Activated CD4-positive, alpha-beta memory T cell treated with anti-CD3 and anti-CD28 coated beads for 36 hours (primary cell): ENCODE measurements around the gene SCLY. TPM values are rescaled to one million over a fixed set of nuclear protein-coding genes. Genes with fewer than 3 reads are reported as not detected.

Experiments
- CTCF ChIA-PET: fragments of 350-600 bp; sonication (Branson Sonifier 250); formaldehyde crosslinking; loops from one replicate; lab custom pipeline; 2021; ENCODE audit warnings: antibody characterized with exemption, inconsistent platforms; lab: Charles Lee
- POLR2A ChIA-PET: fragments of 350-600 bp; sonication (Branson Sonifier 250); formaldehyde crosslinking; loops from one replicate; lab custom pipeline; 2021; ENCODE audit warnings: antibody characterized with exemption; lab: Charles Lee
- DNase-seq: peaks from one replicate; pipeline ENCODE4 v3.0.0-alpha.2; 2020
- H3K27ac Mint-ChIP-seq: one replicate; pipeline ENCODE4 v1.8.0; 2021; ENCODE audit warnings: mixed read lengths
- H3K27me3 Mint-ChIP-seq: one replicate; pipeline ENCODE4 v1.8.0; 2021; ENCODE audit warnings: mixed read lengths
- H3K36me3 Mint-ChIP-seq: one replicate; pipeline ENCODE4 v1.8.0; 2021; ENCODE audit warnings: mixed read lengths
- H3K4me1 Mint-ChIP-seq: one replicate; pipeline ENCODE4 v1.8.0; 2021; ENCODE audit warnings: low read depth, mixed read lengths
- H3K4me3 Mint-ChIP-seq: one replicate; pipeline ENCODE4 v1.8.0; 2021; ENCODE audit warnings: mild to moderate bottlenecking, mixed read lengths
- H3K9me3 Mint-ChIP-seq: one replicate; pipeline ENCODE4 v1.8.0; 2021; ENCODE audit warnings: mixed read lengths
- intact Hi-C: fragments of 100-400 bp; cut with micrococcal nuclease; formaldehyde crosslinking; loops from one replicate; pipeline ENCODE4 v1.15.1; 2023
- total RNA-seq, 2 experiments: library from RNA; stranded (reverse); gene quantifications; one replicate each; pipeline ENCODE4 v1.2.3, GENCODE V29; 2021

The SCLY gene
- total RNA-seq, 2 experiments from 2014 or later: 47.9 to 51.8 TPM

DNA sequence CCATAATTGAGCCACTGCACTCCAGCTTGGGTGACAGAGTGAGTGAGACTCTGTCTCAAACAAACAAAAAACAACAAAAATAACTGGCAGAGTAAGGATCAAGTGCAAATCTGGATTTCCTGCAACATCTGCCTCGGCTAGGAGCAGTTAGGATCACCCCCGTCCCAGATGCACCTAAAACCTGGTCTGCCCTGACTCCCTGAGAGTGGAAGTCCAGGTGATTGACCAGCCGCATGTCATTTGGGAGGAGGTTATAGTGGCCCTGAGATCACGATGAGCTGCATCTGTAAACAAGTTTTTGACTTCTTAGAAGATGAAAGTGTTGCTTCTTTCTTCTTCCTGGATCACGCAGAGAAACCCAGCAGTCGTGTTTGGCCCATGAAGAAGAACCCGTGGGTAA lies 34.3 kb downstream of the SCLY start:
- peak; percentile 7 for DNase-seq
- ChIA-PET POLR2A (no interaction called here), CTCF (no interaction called here)
- Mint-ChIP-seq H3K27me3 (no peaks in the 10 kb centered on the region), H3K36me3 (peaks cover 26% of the 10 kb centered on the region), H3K4me3 (no peak overlapping the region), H3K4me1 (no peaks in the 10 kb centered on the region), H3K27ac (no peak overlapping the region), H3K9me3 (no peaks in the 10 kb centered on the region)
- intact Hi-C loops: no loop called here

DNA sequence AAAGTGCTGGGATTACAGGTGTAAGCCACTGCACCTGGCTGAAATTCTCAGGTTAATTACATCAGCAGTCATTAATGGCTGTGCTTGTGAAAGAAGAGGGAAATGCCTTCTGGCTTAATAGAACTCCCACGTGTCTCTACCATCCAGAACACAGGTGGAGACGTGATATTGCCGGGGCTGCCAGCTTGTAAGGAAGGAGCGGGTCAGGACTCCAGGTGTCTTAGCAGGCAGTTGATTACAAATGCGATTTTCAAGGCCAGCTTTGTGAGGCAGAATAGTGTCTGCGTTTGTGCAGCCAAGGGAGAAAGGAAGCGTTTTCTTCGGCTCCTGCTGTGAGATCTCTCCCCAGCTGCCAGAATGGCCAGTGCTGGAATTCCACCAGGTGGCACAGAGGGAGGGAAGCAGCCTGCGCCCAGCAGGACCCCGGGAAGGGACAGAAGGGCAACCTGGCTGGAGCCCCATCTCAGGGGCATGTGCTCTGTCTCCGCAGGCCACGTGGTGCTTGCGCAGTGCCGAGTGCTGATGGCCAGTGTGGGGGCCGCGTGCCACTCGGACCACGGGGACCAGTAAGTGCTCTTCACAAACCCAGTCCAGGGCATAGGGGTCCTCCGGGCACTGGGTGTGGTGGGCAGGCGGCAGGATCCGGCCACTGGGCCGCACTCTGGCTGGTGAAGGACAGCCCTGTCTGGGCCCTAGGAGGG lies 35.7 kb downstream of the SCLY start:
- Mint-ChIP-seq H3K4me3 (no peak overlapping the region), H3K27ac (no peak overlapping the region), H3K36me3 (peaks cover 21% of the 10 kb centered on the region), H3K4me1 (no peaks in the 10 kb centered on the region), H3K27me3 (no peaks in the 10 kb centered on the region), H3K9me3 (no peaks in the 10 kb centered on the region)
- intact Hi-C loops: no loop called here
- peak; percentile 6 for DNase-seq
- POLR2A ChIA-PET: no interaction called here
- CTCF ChIA-PET: interaction anchor here (0.6 kb wide), 1 partner anchor 217 kb away, joined by 3 read pairs; no protein-coding TSS in a partner anchor

DNA sequence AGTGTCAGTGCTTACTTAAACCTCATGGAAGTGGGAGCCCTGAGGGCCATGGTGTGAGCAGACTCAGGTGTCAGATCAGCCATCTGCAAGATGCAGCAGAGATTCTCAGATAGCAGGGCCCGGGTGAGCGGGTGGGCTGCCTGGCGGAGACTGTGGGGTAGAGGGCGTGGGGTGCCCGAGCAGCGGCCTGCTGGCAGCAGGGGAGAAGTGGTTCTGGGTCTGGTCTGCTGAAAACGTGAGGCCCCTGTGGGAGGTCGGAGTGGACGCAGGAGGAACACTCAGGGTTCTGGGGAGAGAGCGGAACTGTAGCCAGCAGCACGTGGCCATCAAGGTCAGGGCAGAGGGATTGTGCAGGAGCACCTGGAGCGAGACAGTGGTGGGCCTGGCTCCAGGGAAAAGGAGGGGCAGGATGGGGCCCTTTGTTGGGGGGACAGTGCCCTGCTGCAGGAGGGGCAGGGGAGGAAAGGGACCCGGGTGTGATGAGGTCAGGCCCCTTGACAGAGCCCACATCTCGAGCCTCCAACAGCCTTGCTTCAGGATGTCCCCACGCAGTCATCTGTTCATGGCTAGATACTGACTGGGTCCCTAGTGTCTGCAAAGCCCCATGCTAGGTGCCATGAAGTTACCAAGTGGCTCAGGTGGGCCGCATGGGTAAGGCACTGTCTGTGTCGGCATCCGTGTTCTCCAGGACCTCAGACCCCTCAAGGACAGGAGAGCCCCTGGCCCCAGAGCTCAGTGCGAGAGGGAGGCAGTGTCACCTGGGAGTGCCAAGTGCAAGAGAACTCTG lies 36.6 kb downstream of the SCLY start:
- DNase-seq: peak; percentile 5
- Mint-ChIP-seq H3K4me3 (no peak overlapping the region), H3K36me3 (peaks cover 19% of the 10 kb centered on the region), H3K27me3 (no peaks in the 10 kb centered on the region), H3K4me1 (no peaks in the 10 kb centered on the region), H3K9me3 (no peaks in the 10 kb centered on the region), H3K27ac (no peak overlapping the region)
- intact Hi-C loops: no loop called here
- ChIA-PET POLR2A (no interaction called here), CTCF (no interaction called here)

DNA sequence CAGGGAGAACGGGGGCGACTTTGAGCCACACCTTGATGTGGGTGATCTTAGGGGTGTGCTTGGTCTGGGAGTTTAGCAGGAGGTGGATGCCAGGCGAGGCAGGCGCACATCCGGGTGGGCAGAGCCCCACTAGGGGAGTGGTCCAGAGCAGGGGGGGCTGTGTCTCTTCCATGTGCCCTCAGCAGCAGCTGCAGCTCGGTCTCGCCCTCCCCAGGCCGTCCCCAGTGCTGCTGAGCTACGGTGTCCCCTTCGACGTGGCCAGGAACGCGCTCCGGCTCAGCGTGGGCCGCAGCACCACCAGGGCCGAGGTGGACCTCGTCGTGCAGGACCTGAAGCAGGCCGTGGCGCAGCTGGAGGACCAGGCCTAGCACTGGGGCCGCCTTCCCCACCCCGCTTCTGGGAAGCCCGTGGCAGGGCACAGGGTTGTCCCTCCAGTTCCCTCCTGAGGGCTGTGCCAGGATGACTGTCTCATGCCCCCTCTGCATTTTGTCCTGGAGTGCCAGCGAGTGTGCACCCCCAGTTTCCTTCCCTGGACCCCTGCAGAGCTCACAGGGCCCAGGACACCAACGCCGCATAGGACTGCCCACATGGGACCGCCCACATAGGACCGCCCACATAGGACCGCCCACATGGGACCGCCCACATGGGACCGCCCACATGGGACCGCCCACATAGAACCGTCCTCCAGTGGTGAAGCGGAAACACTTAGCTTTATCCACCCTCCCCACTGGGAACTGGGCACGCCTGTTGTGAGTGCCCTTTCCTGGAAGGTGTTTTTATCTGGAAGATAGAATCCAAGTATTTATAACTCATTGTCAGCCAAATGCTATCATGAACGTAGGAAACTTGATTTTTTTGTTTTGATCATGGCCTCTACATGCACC lies 37.4 kb downstream of the SCLY start:
- peak overlapping the region; percentile 13 for H3K27ac Mint-ChIP-seq
- intact Hi-C loops: no loop called here
- peak overlapping the region; percentile 37 for H3K4me3 Mint-ChIP-seq
- POLR2A ChIA-PET: no interaction called here
- peaks cover 18% of the 10 kb centered on the region for H3K36me3 Mint-ChIP-seq
- no peaks in the 10 kb centered on the region for H3K4me1 Mint-ChIP-seq
- CTCF ChIA-PET: interaction anchor here (0.5 kb wide), 1 partner anchor 259 kb away, joined by 3 read pairs; no protein-coding TSS in a partner anchor
- DNase-seq: peak; percentile 27
- H3K27me3 Mint-ChIP-seq: no peaks in the 10 kb centered on the region
- H3K9me3 Mint-ChIP-seq: no peaks in the 10 kb centered on the region

DNA sequence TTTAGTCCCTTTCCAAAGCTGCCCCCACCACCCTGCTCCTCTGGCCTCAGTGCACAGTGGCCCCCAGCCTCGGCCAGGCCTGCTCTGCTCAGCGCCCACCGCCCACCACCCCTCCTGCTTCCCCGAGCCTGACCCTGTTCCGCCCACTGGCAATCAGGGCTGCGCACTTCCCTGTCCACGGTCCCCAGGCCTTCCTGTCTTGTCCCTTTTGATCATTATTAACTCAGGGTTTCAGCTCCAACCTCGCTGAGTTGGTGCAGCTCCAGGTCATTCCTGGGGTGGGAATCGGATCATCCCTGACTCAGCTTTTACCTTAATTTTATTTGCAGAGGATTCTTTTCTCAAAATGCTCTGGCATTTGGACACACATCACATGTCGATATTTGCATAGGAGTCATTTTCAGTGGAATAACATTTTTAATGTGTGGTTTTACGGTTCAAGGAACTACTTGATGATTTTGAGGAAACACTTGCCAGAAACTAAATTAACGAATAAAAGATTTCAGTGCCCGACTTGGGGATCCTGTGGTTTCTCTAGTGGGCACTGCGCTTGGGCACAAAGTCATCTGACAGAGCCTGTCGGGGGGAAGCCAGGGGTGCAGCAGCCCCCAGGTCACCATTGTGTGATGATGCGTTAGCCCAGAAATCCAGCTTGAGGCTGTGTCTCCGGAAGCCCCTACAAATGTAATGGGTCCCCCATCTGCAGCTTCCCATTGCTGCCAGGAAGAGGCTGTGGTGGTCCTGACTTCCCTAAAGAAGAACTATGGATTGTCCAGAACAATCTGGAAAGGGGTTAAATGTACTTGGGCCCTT lies 38.3 kb downstream of the SCLY start:
- no peaks in the 10 kb centered on the region for H3K27me3 Mint-ChIP-seq
- H3K27ac Mint-ChIP-seq: peak overlapping the region; percentile 51
- peaks cover 13% of the 10 kb centered on the region for H3K36me3 Mint-ChIP-seq
- peak overlapping the region; percentile 20 for H3K4me3 Mint-ChIP-seq
- intact Hi-C loops: no loop called here
- H3K9me3 Mint-ChIP-seq: no peaks in the 10 kb centered on the region
- ChIA-PET POLR2A (no interaction called here), CTCF (interaction anchor here (0.5 to 0.7 kb wide), 2 partner anchors 259 to 368 kb away, joined by 3 read pairs; no protein-coding TSS in a partner anchor)
- no peaks in the 10 kb centered on the region for H3K4me1 Mint-ChIP-seq
- DNase-seq: peak; percentile 5

DNA sequence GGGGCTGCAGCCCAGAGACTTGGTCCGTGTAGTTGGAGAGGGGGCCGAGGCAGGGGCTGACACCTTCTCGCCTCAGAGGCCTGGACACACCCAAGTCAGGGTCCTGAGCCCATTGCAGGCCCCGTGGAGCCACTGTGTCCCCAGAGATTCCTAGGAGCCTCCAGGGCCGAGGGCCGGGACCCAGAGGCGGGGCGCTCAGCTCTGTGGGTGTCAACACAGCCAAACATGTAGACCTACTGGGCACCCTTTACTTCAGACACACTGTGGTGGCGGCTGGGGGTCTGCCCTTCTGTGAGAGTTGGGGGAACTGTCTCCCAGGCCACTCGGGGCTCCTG lies 38.9 kb downstream of the SCLY start:
- H3K36me3 Mint-ChIP-seq: peaks cover 13% of the 10 kb centered on the region
- no peak overlapping the region for H3K27ac Mint-ChIP-seq
- no peaks in the 10 kb centered on the region for H3K27me3 Mint-ChIP-seq
- H3K4me1 Mint-ChIP-seq: no peaks in the 10 kb centered on the region
- no peaks in the 10 kb centered on the region for H3K9me3 Mint-ChIP-seq
- DNase-seq: peak; percentile 7
- no peak overlapping the region for H3K4me3 Mint-ChIP-seq
- ChIA-PET CTCF (no interaction called here), POLR2A (no interaction called here)
- intact Hi-C loops: no loop called here

DNA sequence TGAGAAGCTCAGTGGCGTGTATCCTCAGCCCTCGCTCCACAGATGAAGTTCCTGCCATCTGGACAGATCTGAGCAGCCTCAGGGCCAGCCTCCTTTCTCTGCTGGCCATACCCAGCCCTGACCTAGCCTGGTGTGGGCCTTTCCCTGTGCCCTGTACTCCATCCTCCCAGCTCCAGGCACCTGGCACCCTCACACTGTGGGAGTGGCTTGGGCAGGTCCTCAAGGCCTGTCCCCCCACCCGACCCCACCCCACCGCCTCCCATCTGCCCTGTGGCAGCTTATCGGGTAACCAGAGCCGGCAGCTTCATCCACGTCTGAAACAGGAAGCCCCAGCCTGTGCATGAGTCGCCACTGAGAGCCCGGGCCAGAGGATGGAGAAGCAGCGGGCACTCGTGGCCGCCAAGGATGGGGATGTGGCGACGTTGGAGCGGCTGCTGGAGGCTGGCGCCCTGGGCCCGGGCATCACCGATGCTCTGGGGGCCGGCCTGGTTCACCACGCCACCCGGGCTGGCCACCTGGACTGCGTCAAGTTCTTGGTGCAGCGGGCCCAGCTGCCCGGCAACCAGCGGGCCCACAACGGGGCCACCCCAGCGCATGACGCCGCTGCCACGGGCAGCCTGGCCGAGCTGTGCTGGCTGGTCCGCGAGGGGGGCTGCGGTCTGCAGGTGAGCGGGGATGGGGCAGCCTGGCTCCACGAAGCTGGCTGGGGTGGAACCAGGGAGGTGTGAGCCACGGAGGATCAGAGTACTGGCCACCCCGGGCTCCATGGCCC lies 39.4 kb downstream of the SCLY start, which contains the start of gene ESPNL:
ESPNL (plus strand) TSS at position 292 of the 772 bp plus-strand sequence; CDS start at position 372, 80 bp downstream.
- no peaks in the 10 kb centered on the region for H3K27me3 Mint-ChIP-seq
- peak; percentile 8 for DNase-seq

DNA sequence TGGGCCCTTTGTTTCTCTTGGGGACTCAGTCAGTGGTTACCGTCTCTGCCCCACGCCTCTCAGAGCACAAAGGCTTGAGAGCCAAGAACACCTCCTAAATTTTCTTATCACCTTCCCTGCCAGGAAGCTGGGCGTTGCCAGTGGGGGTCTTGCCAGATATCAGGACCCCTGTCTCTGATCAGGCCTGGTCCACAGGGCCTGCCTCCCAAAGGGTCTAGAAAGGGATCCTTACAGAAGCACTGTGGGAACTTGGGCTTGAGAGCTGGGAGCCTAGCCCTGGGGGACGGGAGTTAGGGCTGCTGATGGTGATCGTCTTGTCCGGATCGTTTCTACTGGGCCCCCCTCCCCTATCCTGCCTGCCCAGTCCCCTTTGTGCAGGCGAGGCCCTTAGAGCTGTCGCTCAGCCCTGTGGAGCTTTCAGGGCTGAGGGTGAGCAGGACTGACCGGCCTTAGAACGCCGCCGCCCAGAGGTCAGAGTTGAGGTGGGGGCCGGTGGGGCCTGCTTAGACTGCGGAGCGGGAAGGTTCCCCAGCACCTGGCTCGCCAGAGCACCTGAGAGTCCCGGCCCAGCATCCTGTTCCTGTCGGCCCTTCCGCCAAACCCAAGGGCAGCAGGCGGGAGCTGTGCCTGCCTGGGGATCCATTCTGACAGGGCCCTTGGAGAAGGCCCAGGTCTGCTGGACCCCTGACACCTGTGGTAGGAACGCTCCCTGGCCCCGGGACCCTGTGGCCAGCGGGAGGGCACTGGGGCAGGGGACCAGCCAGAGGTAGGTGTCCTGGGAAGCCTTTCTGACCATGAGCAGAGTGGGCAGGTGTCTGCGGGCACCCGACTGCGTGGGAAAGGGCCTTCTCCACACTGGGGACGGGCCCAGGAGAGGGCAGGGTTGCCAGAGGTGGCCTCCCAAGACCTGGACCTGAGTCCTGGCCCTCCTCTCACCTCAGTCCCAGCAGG lies 40.3 kb downstream of the SCLY start:
- Mint-ChIP-seq H3K9me3 (no peaks in the 10 kb centered on the region), H3K27ac (no peak overlapping the region), H3K4me1 (no peaks in the 10 kb centered on the region), H3K27me3 (no peaks in the 10 kb centered on the region), H3K4me3 (no peak overlapping the region), H3K36me3 (peaks cover 10% of the 10 kb centered on the region)
- peak; percentile 6 for DNase-seq
- intact Hi-C loops: no loop called here
- POLR2A ChIA-PET: no interaction called here
- CTCF ChIA-PET: no interaction called here

More for the DNA sequence above, 39.4 kb downstream of the SCLY start, which contains the start of gene ESPNL:
- Mint-ChIP-seq H3K4me1 (no peaks in the 10 kb centered on the region), H3K36me3 (peaks cover 11% of the 10 kb centered on the region), H3K4me3 (no peak within 1 kb of the TSS), H3K27ac (no peak within 1 kb of the TSS), H3K9me3 (no peaks in the 10 kb centered on the region)
- intact Hi-C loops: no loop called here
- POLR2A ChIA-PET: no interaction called here
- CTCF ChIA-PET: no interaction called here

DNA sequence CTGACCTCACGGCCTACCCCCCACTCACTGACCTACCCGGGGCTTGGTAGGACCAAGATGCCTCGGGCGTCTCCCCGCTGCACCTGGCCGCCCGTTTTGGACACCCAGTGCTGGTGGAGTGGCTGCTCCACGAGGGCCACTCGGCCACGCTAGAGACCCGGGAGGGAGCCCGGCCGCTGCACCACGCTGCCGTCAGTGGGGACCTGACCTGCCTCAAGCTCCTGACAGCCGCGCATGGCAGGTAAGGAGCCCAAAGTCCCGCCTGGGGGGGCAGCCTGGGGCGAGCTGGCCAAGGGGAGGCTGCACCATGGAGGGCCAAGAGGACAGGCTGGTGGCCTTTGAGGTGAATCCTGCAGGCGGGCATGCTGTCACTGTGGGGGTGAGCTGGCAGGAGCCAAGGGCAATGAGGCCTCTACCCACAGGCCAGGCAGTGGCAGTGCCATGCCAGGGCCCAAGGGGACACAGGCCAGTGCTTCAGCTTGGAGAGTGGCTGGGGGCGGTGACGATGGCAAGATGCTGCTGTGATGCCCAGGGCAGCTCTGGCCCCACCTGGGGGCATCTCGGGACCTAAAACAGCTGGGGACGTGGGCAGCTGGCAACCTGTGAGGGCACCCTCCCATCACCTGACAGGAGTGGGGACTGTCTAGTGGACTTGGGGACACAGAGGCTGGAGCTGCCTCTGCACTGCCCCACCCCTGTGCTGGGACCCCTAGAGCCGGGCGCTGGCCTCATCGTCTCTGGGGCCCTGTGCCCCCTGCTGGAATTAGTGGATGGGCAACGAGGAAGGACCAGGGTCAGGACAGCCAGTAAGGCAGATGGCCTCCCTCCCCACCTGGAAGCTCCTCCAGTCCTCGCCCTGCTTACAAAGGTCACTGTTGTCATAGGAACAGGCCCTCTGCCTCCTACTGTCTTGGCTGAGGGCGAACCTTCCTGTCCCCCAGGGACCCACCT lies 41.4 kb downstream of the SCLY start:
- Mint-ChIP-seq H3K9me3 (no peaks in the 10 kb centered on the region), H3K4me1 (no peaks in the 10 kb centered on the region), H3K27me3 (no peaks in the 10 kb centered on the region), H3K27ac (no peak overlapping the region), H3K4me3 (no peak overlapping the region), H3K36me3 (peaks cover 7% of the 10 kb centered on the region)
- peak; percentile 3 for DNase-seq
- intact Hi-C loops: no loop called here
- CTCF ChIA-PET: interaction anchor here (0.6 kb wide), 1 partner anchor 116 kb away, joined by 3 read pairs; no protein-coding TSS in a partner anchor
- POLR2A ChIA-PET: no interaction called here
